Heart left ventricle (tissue), 13 donors: ENCODE measurements around the gene SCN2B.

Experiments
- POLR2A ChIP-seq, 2 donors: fragments of 450-650 bp; IDR thresholded peaks; one replicate each; pipeline ENCODE4 v1.6.1; 2017; ENCODE audit warnings: antibody characterized with exemption in 2 of 2, mild to moderate bottlenecking in 2 of 2, moderate library complexity in 2 of 2
- TF ChIP-seq, protein P1 (sequence below), 12 donors: fragments of 200-600 bp; sonication (generic) in 4 of 12; IDR thresholded peaks; one replicate each; pipeline versions ENCODE4 v1.5.0 to v1.8.0; 2018 to 2022; ENCODE audit warnings: antibody characterized with exemption in 12 of 12, mild to moderate bottlenecking in 5 of 12
- donor health status: ischemic (EF 13 %, LVEDD 7.1; RV severe dilation, severe dysfunction).
- donor health status: DM: no; HTN: yes; CAD: no.
- donor health status: DM: no; HTN: no; CAD: no.
- donor health status: ischemic (EF 25% LVEDD 6.9; RV normal size, moderate dysfunction).
- donor health status: ischemic (EF 25% LVEDD 5.7; RV mildly dilated, moderate dysfunction).
- donor health status: ischemic (EF 35%, LVEDD 5.7; RV mildly dilated, moderate dysfunction).
- donor health status: nonischemic (EF 11% LVEDD 7.7; RV severe dilation, severe dysfunction).
- donor health status: DM: yes; HTN: yes; CAD: no.
- donor health status: PGD.
- donor health status: ischemic (EF 29% LVEDD 5.4; RV normal size, mild dysfunction).
- donor health status: nonischemic (EF 23%, LVEDD 6.1; RV moderate dilation, normal function).

DNA sequence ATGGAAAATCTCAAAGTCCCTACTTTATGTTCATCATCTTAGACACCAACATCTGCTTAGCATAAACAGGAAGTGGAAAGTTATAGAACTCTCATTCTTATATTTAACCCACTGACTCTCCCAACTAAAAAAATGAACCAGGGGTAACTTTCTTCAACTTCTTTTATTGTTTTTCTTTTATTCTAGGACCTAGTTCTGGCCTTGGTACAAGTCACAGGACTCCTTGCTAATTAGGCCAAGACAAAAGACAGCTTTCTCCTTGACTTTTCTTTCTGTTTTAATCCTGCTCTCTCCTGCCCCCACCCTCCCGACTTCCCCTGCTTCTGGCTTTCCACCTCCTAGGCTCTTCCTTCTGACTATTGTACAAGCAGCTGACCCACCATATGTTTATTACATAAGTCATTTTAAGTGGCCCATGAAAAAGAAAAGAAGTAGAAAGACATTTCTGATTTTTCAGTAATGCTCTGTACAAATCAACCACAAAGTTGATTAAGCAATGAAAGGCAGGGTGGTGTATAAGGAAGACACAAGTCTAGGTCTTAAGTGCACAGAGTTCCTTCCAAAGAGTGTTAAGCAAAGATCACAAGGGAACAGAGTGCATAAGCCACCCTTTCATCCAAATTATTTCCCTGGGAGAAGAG lies 30.1 kb upstream of the SCN2B start:
- TF ChIP-seq, protein P1, sequence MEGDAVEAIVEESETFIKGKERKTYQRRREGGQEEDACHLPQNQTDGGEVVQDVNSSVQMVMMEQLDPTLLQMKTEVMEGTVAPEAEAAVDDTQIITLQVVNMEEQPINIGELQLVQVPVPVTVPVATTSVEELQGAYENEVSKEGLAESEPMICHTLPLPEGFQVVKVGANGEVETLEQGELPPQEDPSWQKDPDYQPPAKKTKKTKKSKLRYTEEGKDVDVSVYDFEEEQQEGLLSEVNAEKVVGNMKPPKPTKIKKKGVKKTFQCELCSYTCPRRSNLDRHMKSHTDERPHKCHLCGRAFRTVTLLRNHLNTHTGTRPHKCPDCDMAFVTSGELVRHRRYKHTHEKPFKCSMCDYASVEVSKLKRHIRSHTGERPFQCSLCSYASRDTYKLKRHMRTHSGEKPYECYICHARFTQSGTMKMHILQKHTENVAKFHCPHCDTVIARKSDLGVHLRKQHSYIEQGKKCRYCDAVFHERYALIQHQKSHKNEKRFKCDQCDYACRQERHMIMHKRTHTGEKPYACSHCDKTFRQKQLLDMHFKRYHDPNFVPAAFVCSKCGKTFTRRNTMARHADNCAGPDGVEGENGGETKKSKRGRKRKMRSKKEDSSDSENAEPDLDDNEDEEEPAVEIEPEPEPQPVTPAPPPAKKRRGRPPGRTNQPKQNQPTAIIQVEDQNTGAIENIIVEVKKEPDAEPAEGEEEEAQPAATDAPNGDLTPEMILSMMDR (IDR thresholded peaks at IDR 0.05), result no peak
- TF ChIP-seq POLR2A (IDR thresholded peaks at IDR 0.05), result no peak
